Measurements from ENCODE around the gene BST1. TPM values are rescaled to one million over a fixed set of nuclear protein-coding genes. Genes with fewer than 3 reads are reported as not detected.

BST1 gene
- total and polyA plus RNA-seq, 2 experiments from 2014 or later: 24.3 to 32.6 TPM

DNA sequence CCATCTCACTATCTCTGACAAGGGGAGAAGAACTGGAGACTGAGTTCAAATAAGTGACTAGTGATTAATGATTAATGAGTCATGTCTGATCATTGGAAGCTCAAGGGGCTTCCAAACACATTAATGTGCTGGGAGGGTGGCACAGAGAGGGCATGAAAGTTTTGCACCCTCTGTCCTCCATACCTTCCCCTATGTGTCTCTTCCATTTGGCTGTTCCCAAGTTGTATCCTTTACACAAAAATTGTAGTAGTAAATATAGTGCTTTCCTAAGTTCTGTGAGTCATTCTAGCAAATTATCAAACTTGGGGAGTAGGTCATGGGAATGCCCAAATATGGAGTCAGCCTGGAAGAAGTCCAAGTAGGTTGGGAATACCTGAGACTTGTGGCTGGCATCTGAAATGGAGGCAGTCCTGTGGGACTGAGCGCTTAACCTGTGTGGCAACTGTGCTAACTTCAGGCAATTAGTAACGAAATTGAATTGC, 25.3 kb upstream of the BST1 start:
- Histone ChIP-seq H3K9me3 (ENCODE audit: low read depth) (no peaks in the 10 kb centered on the region), H3K4me2 (ENCODE audit: unreplicated experiment) (peak overlapping the region; percentile 15), H3K79me2 (ENCODE audit: insufficient read depth) (peaks cover 95% of the 10 kb centered on the region), H3K36me3 (ENCODE audit: low read depth) (no peaks in the 10 kb centered on the region), H4K20me1 (ENCODE audit: insufficient read depth) (no peaks in the 10 kb centered on the region), H3K27ac (no peak overlapping the region), H3K27me3 (replicated peaks; ENCODE audit: insufficient read depth) (no peaks in the 10 kb centered on the region), H3K4me3 (no peak overlapping the region), H3F3A (ENCODE audit: insufficient read depth) (peaks cover 4% of the 10 kb centered on the region; the same call in 1 of the 2 replicates), H3K4me1 (ENCODE audit: insufficient read depth) (peaks cover 27% of the 10 kb centered on the region), H3K9me2 (ENCODE audit: insufficient read depth) (no peaks in the 10 kb centered on the region), H3K9ac (no peak overlapping the region), H2AFZ (no peak overlapping the region)
- DNase-seq: peak; percentile 48
- WGBS, 2 experiments (ENCODE audit: low coverage in 1 of 2, low lambda C conversion rate in 2 of 2, missing lambda C conversion rate in 2 of 2): 98 to 100% methylated on average over 2 of the region's 2 CpGs
- TF ChIP-seq EZH2 (IDR thresholded peaks at IDR 0.05; ENCODE audit: insufficient read depth, poor library complexity, severe bottlenecking) (no peak), EZH2phosphoT487 (IDR thresholded peaks at IDR 0.05; ENCODE audit: insufficient read depth, low read depth) (no peak)
- in situ Hi-C loops (cut with MboI): no loop called here

DNA sequence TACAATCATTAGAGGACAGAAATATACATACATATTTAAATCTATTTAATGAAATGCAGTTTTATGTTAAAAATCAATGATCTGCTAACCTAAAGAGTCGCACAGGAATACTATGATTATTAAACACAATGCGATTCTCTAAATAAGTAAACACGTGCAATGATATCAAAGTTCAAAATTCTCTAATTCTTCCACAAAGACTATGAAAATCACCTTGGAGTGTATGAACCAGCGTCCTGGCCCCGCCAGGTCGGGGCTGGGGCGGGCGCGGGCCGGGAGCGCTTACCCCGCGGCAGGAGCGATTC, 21.8 kb upstream of the BST1 start:
- no peak for DNase-seq
- Histone ChIP-seq H4K20me1 (ENCODE audit: insufficient read depth) (no peaks in the 10 kb centered on the region), H3K27me3 (replicated peaks; ENCODE audit: insufficient read depth) (no peaks in the 10 kb centered on the region), H3K4me1 (ENCODE audit: insufficient read depth) (peaks cover 44% of the 10 kb centered on the region), H3K9me2 (ENCODE audit: insufficient read depth) (no peaks in the 10 kb centered on the region; the same call in 1 of the 2 replicates), H3K9me3 (ENCODE audit: low read depth) (no peaks in the 10 kb centered on the region), H3K27ac (peak overlapping the region; percentile 69), H3K4me3 (peak overlapping the region; percentile 88), H3K79me2 (ENCODE audit: insufficient read depth) (peaks cover 96% of the 10 kb centered on the region), H3F3A (ENCODE audit: insufficient read depth) (peaks cover 4% of the 10 kb centered on the region; the same call in 1 of the 2 replicates), H2AFZ (peak overlapping the region; percentile 85), H3K9ac (peak overlapping the region; percentile 97), H3K36me3 (ENCODE audit: low read depth) (peaks cover 16% of the 10 kb centered on the region), H3K4me2 (ENCODE audit: unreplicated experiment) (peak overlapping the region; percentile 93)
- in situ Hi-C loops (cut with MboI): no loop called here
- TF ChIP-seq EZH2 (IDR thresholded peaks at IDR 0.05; ENCODE audit: insufficient read depth, poor library complexity, severe bottlenecking): no peak
- TF ChIP-seq EZH2phosphoT487 (IDR thresholded peaks at IDR 0.05; ENCODE audit: insufficient read depth, low read depth): no peak
- WGBS, 2 experiments (ENCODE audit: low coverage in 1 of 2, low lambda C conversion rate in 2 of 2, missing lambda C conversion rate in 2 of 2): 1% methylated on average over 14 of the region's 14 CpGs

DNA sequence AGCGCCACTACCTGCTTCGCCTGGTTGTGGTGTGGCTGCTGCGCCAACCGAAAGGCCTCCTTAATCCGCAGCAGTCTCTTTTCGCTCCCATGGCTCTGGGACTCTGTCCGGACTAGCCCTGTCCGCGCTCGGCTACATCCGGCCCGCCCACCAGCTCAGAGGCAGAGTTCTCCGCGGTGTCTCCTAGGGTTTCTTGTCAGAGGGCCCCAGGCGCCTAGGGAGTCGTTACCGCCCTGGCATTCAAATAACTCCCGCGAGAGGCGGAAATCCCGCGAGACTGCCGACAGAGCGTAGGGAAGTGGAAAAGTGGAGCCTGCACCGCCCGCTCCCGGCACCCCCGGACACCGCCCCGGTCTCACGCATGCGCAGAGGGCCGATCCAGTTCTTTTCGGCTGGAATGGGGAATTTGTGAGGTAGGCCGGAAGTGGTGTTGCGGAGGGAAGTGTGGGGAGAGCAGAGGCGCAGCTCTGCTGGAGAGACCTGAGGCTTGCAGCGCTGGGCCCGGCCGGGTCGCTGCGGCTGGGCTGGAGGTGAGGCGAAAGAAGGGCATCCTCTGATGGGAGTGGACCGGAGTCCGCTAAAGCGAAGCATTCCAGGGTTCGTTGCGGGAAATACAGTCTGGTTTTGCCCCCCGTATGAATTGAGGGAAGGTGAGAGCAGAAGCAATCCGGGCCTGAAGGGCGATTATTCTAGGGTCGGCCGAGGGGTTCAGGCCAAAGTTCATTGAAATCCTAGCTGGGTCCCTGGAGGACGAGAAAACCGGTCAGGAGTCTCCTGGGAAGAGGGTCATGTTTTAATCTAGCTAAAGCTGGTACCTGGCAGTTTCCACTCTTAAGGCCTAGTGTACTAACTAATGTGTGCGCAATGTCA, 21.3 kb upstream of the BST1 start, which contains the start of gene FAM200B:
FAM200B (plus strand) TSS at position 456 of the 870 bp plus-strand sequence. CDS start 5,151 bp downstream, outside the sequence.
- Histone ChIP-seq H3K4me3 (peak within 1 kb of the TSS; percentile 88), H2AFZ (peak within 1 kb of the TSS; percentile 85), H3K27me3 (replicated peaks; ENCODE audit: insufficient read depth) (no peaks in the 10 kb centered on the region), H3K4me1 (ENCODE audit: insufficient read depth) (peaks cover 44% of the 10 kb centered on the region), H3K4me2 (ENCODE audit: unreplicated experiment) (peak within 1 kb of the TSS; percentile 95), H3K9me3 (ENCODE audit: low read depth) (no peaks in the 10 kb centered on the region), H3K36me3 (ENCODE audit: low read depth) (peaks cover 22% of the 10 kb centered on the region), H3F3A (ENCODE audit: insufficient read depth) (peaks cover 8% of the 10 kb centered on the region), H3K79me2 (ENCODE audit: insufficient read depth) (peaks cover 96% of the 10 kb centered on the region), H4K20me1 (ENCODE audit: insufficient read depth) (no peaks in the 10 kb centered on the region), H3K27ac (peak within 1 kb of the TSS; percentile 83), H3K9me2 (ENCODE audit: insufficient read depth) (no peaks in the 10 kb centered on the region; the same call in 1 of the 2 replicates), H3K9ac (peak within 1 kb of the TSS; percentile 97)
- DNase-seq: peak; percentile 97
- TF ChIP-seq EZH2 (IDR thresholded peaks at IDR 0.05; ENCODE audit: insufficient read depth, poor library complexity, severe bottlenecking) (no peak), EZH2phosphoT487 (IDR thresholded peaks at IDR 0.05; ENCODE audit: insufficient read depth, low read depth) (no peak)
- in situ Hi-C loops (cut with MboI): no loop called here
- WGBS, 2 experiments (ENCODE audit: low coverage in 1 of 2, low lambda C conversion rate in 2 of 2, missing lambda C conversion rate in 2 of 2): 0 to 1% methylated on average over 56 of the region's 56 CpGs

DNA sequence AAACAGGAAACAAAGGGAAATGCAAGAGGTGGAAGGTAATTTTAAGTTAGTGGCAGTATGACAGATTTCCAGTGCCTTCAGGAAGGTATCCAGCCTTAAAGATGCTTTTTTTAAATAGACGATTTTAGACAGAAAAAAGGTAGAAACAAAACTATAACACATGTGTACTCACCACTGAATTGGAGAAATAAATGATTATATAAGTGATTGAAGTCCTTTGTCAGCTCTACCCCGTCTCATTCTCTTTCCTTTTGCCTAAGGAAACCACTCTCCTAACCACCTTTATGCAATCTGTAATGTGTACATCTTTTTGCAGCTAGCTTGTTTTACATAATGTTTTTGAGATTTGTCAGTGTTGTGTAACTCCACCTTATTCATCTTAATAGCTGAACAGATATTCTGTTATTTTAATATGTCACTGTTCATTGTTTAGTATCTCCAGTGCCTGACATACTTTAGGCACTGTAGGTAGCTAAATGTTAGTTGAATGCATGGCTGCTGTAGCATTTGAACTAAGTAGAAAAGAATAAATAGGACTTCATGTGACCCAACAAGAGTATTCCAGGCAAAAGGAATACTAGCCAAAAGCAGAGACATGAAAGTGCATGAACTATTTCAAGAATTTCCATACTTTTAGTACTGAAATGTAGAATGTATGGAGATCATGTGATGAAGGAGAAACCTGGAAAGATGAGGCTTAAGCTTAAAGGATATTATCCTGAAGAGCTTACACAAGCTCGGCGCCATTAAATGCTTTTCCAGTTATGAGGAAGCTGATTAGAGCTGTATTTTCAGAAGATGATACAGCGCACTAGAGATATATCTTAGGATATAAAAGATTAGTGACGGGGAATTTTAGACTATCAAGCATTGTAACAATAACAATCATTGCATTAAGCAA, 20.4 kb upstream of the BST1 start:
- no peaks in the 10 kb centered on the region for H3K9me3 ChIP-seq (ENCODE audit: low read depth)
- no peaks in the 10 kb centered on the region for H4K20me1 ChIP-seq (ENCODE audit: insufficient read depth)
- peak overlapping the region; percentile 69 for H2AFZ ChIP-seq
- peak overlapping the region; percentile 97 for H3K9ac ChIP-seq
- H3K36me3 ChIP-seq (ENCODE audit: low read depth): peaks cover 31% of the 10 kb centered on the region
- peak overlapping the region; percentile 83 for H3K27ac ChIP-seq
- no peaks in the 10 kb centered on the region; the same call in 1 of the 2 replicates for H3K9me2 ChIP-seq (ENCODE audit: insufficient read depth)
- H3K79me2 ChIP-seq (ENCODE audit: insufficient read depth): peaks cover 89% of the 10 kb centered on the region
- TF ChIP-seq EZH2 (IDR thresholded peaks at IDR 0.05; ENCODE audit: insufficient read depth, poor library complexity, severe bottlenecking): no peak
- no peak for TF ChIP-seq EZH2phosphoT487 (IDR thresholded peaks at IDR 0.05; ENCODE audit: insufficient read depth, low read depth)
- 28 to 34% methylated on average over 6 of the region's 6 CpGs for WGBS, 2 experiments (ENCODE audit: low coverage in 1 of 2, low lambda C conversion rate in 2 of 2, missing lambda C conversion rate in 2 of 2)
- peak overlapping the region; percentile 95 for H3K4me2 ChIP-seq (ENCODE audit: unreplicated experiment)
- peak overlapping the region; percentile 88 for H3K4me3 ChIP-seq
- H3K4me1 ChIP-seq (ENCODE audit: insufficient read depth): peaks cover 47% of the 10 kb centered on the region
- no peaks in the 10 kb centered on the region for H3K27me3 ChIP-seq (replicated peaks; ENCODE audit: insufficient read depth)
- H3F3A ChIP-seq (ENCODE audit: insufficient read depth): peaks cover 17% of the 10 kb centered on the region
- in situ Hi-C loops (cut with MboI): no loop called here
- DNase-seq: peak; percentile 45
